Suprapubic skin (tissue), 3 donors: ENCODE results near the gene SLC1A1.

Source experiments
- CTCF ChIP-seq, 2 donors: fragments of 200-600 bp in 1 of 2; fragments of 450-650 bp in 1 of 2; sonication (generic) in 1 of 2; IDR thresholded peaks; one replicate each; pipeline ENCODE4 v1.5.1; 2016 to 2019; ENCODE audit warnings: antibody characterized with exemption in 2 of 2, mild to moderate bottlenecking in 1 of 2, moderate library complexity in 1 of 2
- EP300 ChIP-seq: sonication (generic); formaldehyde crosslinking; IDR thresholded peaks from one replicate; pipeline ENCODE4 v1.6.1; 2017; ENCODE audit warnings: antibody characterized with exemption
- POLR2A ChIP-seq, 2 donors: fragments of 450-650 bp; IDR thresholded peaks; one replicate each; pipeline ENCODE4 v1.6.1; 2017; ENCODE audit warnings: antibody characterized with exemption in 2 of 2, mild to moderate bottlenecking in 2 of 2, moderate library complexity in 2 of 2

GRCh38 chr9:4502444-4502843 lies 12.2 kb downstream of the SLC1A1 start:
- TF ChIP-seq CTCF (IDR thresholded peaks at IDR 0.05): no peak
- no peak for TF ChIP-seq EP300
- no peak for TF ChIP-seq POLR2A (IDR thresholded peaks at IDR 0.05)
